ENCODE measurements around the gene PLXNA1. TPM values are rescaled to one million over a fixed set of nuclear protein-coding genes. Genes with fewer than 3 reads are reported as not detected.

The PLXNA1 gene
- total RNA-seq, 1 donor from 2014 or later, result 63.3 TPM

DNA sequence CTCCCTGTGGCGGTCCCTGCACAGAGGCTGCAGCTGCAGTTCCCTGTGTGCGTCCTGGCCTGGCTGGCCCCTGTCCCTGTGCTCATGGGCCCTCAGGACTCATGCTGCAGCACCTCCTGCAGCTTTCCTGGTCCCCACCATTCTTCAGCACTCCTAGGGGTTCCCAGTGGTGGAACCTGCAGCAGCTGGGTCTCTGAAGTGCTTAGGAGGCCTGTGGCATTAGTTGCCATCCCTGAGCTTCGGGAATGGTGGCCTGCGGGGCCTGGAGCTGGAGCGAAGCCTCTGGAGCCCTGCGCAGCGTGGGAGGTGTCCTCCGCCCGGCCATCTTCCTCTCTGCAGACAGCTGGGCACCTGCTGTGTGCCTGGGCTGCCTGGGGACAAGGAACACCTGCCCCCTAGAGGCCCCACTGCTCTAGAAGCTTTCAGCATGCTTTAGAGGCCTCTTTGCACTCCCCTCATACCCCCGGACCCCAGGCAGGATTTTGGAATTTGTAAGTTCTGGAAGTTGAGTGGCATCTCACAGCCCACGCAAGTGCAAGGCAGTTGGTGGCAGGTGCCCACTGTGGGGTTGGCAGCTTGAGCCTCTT is 13.1 kb downstream of the PLXNA1 start:
- H3K4me1 ChIP-seq (ENCODE audit: insufficient read depth, low read length), result peaks cover 4% of the 10 kb centered on the region
- no peaks in the 10 kb centered on the region for H3K36me3 Mint-ChIP-seq (ENCODE audit: low read depth, unreplicated experiment)
- H3K36me3 ChIP-seq (ENCODE audit: insufficient read depth, low read length), result no peaks in the 10 kb centered on the region
- H4K20me1 ChIP-seq (ENCODE audit: insufficient read depth, low read length), result peaks cover 78% of the 10 kb centered on the region
- H3K27me3 ChIP-seq (ENCODE audit: insufficient read depth, low read length), result no peaks in the 10 kb centered on the region
- no peak overlapping the region for H2AFZ ChIP-seq (ENCODE audit: low read depth, low read length)
- H3K9me3 Mint-ChIP-seq (ENCODE audit: unreplicated experiment), result no peaks in the 10 kb centered on the region
- no peak for DNase-seq (ENCODE audit: low read depth)
- H3K27me3 Mint-ChIP-seq (ENCODE audit: low read depth, unreplicated experiment), result no peaks in the 10 kb centered on the region
- no peak overlapping the region for H3K27ac ChIP-seq (ENCODE audit: low read depth, low read length)
- no peak overlapping the region for H3K4me2 ChIP-seq (ENCODE audit: low read length)
- no peaks in the 10 kb centered on the region for H3K9me3 ChIP-seq (ENCODE audit: insufficient read depth, low read depth, low read length)
- H3K4me1 Mint-ChIP-seq (ENCODE audit: low read depth, unreplicated experiment), result no peaks in the 10 kb centered on the region
- no peak overlapping the region for H3K9ac ChIP-seq (ENCODE audit: low read length)
- no peak overlapping the region for H3K4me3 ChIP-seq (ENCODE audit: insufficient read depth, low read depth, low read length)
- no peak overlapping the region for H3K4me3 Mint-ChIP-seq (ENCODE audit: unreplicated experiment)
- H3K79me2 ChIP-seq (ENCODE audit: insufficient read depth, low read length), result peaks cover 99% of the 10 kb centered on the region
- TF ChIP-seq EZH2 (IDR thresholded peaks at IDR 0.05; ENCODE audit: insufficient read depth, low read length), result no peak
- TF ChIP-seq, protein P1, sequence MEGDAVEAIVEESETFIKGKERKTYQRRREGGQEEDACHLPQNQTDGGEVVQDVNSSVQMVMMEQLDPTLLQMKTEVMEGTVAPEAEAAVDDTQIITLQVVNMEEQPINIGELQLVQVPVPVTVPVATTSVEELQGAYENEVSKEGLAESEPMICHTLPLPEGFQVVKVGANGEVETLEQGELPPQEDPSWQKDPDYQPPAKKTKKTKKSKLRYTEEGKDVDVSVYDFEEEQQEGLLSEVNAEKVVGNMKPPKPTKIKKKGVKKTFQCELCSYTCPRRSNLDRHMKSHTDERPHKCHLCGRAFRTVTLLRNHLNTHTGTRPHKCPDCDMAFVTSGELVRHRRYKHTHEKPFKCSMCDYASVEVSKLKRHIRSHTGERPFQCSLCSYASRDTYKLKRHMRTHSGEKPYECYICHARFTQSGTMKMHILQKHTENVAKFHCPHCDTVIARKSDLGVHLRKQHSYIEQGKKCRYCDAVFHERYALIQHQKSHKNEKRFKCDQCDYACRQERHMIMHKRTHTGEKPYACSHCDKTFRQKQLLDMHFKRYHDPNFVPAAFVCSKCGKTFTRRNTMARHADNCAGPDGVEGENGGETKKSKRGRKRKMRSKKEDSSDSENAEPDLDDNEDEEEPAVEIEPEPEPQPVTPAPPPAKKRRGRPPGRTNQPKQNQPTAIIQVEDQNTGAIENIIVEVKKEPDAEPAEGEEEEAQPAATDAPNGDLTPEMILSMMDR (IDR thresholded peaks at IDR 0.05; ENCODE audit: insufficient read depth, low read depth, low read length), result peak; percentile 8
- H3K27ac Mint-ChIP-seq (ENCODE audit: unreplicated experiment), result no peak overlapping the region
- FAIRE-seq, result no peak

DNA sequence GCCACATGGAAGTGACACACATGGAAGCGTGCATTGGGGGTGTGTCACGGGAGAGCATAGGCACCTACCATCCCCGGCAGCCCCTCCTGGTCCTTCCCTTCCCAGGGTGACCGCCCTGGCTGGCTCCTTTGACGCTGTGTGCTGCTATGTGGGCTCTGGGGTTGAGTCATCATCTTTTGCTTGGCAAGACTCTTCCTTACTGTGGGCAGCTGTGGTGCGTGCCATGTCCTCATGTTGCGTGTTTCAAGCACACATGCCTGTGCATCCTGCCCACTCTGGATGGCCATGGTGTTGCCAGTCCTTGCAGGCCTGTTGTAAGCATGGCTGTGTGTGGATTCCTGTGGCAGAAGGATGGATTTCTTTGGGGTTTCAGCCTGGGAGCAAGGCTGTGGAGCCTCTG is 14.0 kb downstream of the PLXNA1 start:
- H2AFZ ChIP-seq (ENCODE audit: low read depth, low read length), result no peak overlapping the region
- H3K36me3 ChIP-seq (ENCODE audit: insufficient read depth, low read length), result no peaks in the 10 kb centered on the region
- no peak overlapping the region for H3K27ac ChIP-seq (ENCODE audit: low read depth, low read length)
- H3K4me1 ChIP-seq (ENCODE audit: insufficient read depth, low read length), result peaks cover 11% of the 10 kb centered on the region
- no peaks in the 10 kb centered on the region for H3K9me3 ChIP-seq (ENCODE audit: insufficient read depth, low read depth, low read length)
- H3K4me3 Mint-ChIP-seq (ENCODE audit: unreplicated experiment), result no peak overlapping the region
- DNase-seq (ENCODE audit: low read depth) (peak; percentile 47), FAIRE-seq (no peak)
- H3K9me3 Mint-ChIP-seq (ENCODE audit: unreplicated experiment), result no peaks in the 10 kb centered on the region
- H3K4me1 Mint-ChIP-seq (ENCODE audit: low read depth, unreplicated experiment), result no peaks in the 10 kb centered on the region
- H3K79me2 ChIP-seq (ENCODE audit: insufficient read depth, low read length), result peaks cover 98% of the 10 kb centered on the region
- H3K4me3 ChIP-seq (ENCODE audit: insufficient read depth, low read depth, low read length), result no peak overlapping the region
- no peaks in the 10 kb centered on the region for H3K36me3 Mint-ChIP-seq (ENCODE audit: low read depth, unreplicated experiment)
- no peaks in the 10 kb centered on the region for H3K27me3 Mint-ChIP-seq (ENCODE audit: low read depth, unreplicated experiment)
- TF ChIP-seq EZH2 (IDR thresholded peaks at IDR 0.05; ENCODE audit: insufficient read depth, low read length), result no peak
- TF ChIP-seq, protein P1 (IDR thresholded peaks at IDR 0.05; ENCODE audit: insufficient read depth, low read depth, low read length), result no peak
- no peak overlapping the region for H3K9ac ChIP-seq (ENCODE audit: low read length)
- H4K20me1 ChIP-seq (ENCODE audit: insufficient read depth, low read length), result peaks cover 71% of the 10 kb centered on the region
- H3K27ac Mint-ChIP-seq (ENCODE audit: unreplicated experiment), result no peak overlapping the region
- H3K4me2 ChIP-seq (ENCODE audit: low read length), result no peak overlapping the region
- H3K27me3 ChIP-seq (ENCODE audit: insufficient read depth, low read length), result no peaks in the 10 kb centered on the region

DNA sequence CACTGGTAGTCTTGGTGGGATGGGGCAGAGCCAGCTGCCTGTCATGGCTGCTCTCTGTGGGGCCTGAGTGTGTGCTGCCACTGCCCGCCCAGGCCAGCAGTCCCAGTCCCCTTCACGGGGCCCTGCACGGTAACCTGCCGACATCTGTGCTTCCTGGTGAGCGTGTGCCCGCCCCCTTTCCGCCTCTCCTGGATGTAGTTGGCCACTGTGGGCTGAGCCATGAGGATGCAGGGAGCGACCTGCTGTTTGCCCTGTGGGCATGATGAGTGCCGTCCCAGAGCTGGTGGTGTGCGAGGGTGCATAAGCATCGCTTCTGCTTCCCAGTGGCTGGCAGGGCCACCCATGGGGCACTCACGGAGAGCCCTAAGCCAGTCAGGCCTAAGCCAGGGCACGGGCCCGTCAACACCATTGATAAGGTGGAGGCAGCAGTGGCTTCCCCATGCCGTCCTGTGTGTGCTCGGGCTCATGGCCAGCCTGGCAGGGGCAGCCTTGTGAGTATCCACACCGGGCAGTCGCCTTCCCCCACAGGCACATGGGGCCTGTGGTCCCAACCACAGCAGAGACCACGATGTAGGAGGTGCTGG is 14.6 kb downstream of the PLXNA1 start:
- no peak overlapping the region for H3K4me3 ChIP-seq (ENCODE audit: insufficient read depth, low read depth, low read length)
- Mint-ChIP-seq H3K4me3 (ENCODE audit: unreplicated experiment) (no peak overlapping the region), H3K4me1 (ENCODE audit: low read depth, unreplicated experiment) (peaks cover 5% of the 10 kb centered on the region), H3K36me3 (ENCODE audit: low read depth, unreplicated experiment) (no peaks in the 10 kb centered on the region), H3K9me3 (ENCODE audit: unreplicated experiment) (no peaks in the 10 kb centered on the region), H3K27me3 (ENCODE audit: low read depth, unreplicated experiment) (no peaks in the 10 kb centered on the region), H3K27ac (ENCODE audit: unreplicated experiment) (no peak overlapping the region)
- H2AFZ ChIP-seq (ENCODE audit: low read depth, low read length), result no peak overlapping the region
- no peaks in the 10 kb centered on the region for H3K9me3 ChIP-seq (ENCODE audit: insufficient read depth, low read depth, low read length)
- H4K20me1 ChIP-seq (ENCODE audit: insufficient read depth, low read length), result peaks cover 64% of the 10 kb centered on the region
- peaks cover 17% of the 10 kb centered on the region for H3K4me1 ChIP-seq (ENCODE audit: insufficient read depth, low read length)
- no peak overlapping the region for H3K9ac ChIP-seq (ENCODE audit: low read length)
- no peaks in the 10 kb centered on the region for H3K36me3 ChIP-seq (ENCODE audit: insufficient read depth, low read length)
- peaks cover 93% of the 10 kb centered on the region for H3K79me2 ChIP-seq (ENCODE audit: insufficient read depth, low read length)
- DNase-seq (ENCODE audit: low read depth) (no peak), FAIRE-seq (no peak)
- no peak overlapping the region for H3K27ac ChIP-seq (ENCODE audit: low read depth, low read length)
- no peak overlapping the region for H3K4me2 ChIP-seq (ENCODE audit: low read length)
- H3K27me3 ChIP-seq (ENCODE audit: insufficient read depth, low read length), result no peaks in the 10 kb centered on the region
- TF ChIP-seq, protein P1 (IDR thresholded peaks at IDR 0.05; ENCODE audit: insufficient read depth, low read depth, low read length), result no peak
- no peak for TF ChIP-seq EZH2 (IDR thresholded peaks at IDR 0.05; ENCODE audit: insufficient read depth, low read length)

Measured in astrocyte (in vitro differentiated cells and primary cell).